ENCODE results near the gene PAM.

Gene PAM

GRCh38 chr5:102782217-102782872 is 27.2 kb downstream of the PAM start:
- no peak for DNase-seq

GRCh38 chr5:102787134-102787533 is 32.0 kb downstream of the PAM start:
- no peak for DNase-seq

- no peak for DNase-seq
Observed at GRCh38 chr5:102788788-102789187, 33.7 kb downstream of the PAM start.

DNA sequence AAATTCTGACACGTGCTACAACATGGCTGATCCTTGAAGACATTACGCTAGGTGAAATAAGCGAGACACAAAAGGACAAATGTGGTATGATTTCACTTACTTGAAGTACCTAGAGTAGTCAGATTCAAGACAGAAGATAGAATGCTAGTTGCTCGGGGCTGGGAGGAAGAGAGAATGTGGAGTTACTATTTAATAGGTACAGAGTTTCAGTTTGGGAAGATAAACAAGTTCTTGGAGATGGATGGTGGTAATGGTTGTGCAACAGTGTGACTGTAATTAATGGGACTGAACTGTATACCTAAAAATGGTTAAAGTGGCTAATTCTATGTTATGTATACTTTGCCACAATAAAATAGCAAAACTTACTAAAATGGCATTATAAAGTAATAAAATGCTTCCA is 34.4 kb downstream of the PAM start:
- no peak for DNase-seq

- DNase-seq, result no peak
Observed at GRCh38 chr5:102790748-102791147, 35.6 kb downstream of the PAM start.

DNA sequence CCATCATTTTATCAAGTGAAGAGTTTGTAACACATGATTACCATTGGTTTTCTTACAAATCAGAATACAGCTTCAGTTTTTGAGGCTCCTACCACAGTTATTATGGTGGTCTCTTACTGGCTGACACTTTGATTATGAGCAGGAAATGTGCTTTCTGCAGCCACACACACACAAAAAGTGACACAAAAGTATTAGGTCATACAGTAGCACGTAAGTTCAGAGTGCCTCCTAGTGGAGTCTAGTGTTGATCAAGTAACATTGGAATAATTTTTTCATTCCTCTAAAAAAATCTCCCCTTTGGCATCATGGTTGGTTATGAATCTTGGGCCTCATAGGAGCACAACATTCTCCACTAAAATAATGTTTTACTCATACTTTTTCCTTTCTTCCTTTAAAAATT is 37.6 kb downstream of the PAM start:
- no peak for DNase-seq

- no peak for DNase-seq
Observed at GRCh38 chr5:102794047-102794446, 38.9 kb downstream of the PAM start.

DNA sequence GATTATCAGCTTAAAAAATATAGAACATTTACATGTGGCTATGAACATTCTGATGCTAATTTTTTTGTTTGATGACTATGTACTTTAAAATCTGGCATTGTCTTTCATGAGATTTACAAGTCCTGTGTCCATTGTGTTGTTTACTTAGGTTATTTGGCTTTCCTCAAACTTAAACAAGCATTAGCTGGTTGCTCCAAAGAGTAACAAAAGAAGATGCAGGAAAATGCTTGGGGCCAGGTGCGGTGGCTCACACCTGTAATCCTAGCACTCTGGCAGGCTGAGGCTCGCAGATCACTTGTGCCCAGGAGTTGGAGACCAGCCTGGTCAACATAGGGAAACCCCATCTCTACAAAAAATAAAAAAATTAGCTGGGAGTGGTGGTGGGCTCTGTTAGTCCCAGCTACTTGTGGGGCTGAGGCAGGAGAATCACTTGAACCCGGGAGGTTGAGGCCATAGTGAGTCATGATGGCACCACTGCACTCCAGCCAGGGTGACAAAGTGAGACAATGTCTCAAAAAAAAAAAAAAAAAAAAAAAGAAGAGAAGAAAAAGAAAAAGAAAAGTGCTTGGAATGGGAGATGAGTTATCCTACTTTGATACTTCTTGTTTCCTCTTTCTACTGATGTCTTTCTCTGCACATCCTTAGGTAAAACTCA is 39.7 kb downstream of the PAM start:
- DNase-seq, result no peak

DNA sequence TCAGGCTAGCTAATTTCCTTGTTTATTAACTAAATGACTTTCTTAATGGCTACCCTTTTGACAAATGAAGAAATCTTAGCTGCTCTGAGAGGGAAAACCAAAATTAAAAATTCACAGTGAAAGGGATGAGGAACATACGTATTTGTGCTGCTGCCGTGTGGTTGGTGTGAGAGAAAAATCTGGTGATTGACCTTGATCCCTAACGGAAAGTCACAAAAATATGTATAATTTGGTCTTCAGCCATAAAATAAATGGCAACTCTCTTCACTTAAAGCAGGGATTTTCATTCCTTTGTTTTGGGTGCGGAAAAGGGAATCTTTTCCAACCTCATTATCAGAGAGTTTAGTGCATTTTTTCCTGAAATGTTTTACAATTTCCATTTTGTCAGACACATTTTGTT is 40.4 kb downstream of the PAM start:
- DNase-seq, result no peak

DNA sequence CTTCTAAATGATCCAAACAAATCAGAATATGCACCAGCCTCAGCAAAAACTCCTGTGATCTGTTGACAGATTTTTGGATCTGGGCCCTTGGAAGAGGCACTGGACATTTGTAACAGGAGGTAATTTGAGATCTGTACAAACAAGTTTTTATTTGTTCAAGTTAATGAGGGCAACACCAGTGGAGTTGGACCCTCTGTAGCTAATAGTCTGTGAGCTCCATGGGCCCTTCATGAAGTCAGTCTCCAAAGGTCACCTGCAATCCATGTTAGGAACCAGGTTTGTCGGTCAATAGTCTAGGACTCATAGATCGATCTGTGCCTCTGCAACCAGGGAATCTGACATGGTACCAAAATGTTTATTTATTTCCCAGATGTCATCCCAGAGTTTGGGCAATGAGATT is 40.9 kb downstream of the PAM start:
- DNase-seq, result no peak

GRCh38 chr5:102796498-102796897 is 41.4 kb downstream of the PAM start:
- no peak for DNase-seq

DNA sequence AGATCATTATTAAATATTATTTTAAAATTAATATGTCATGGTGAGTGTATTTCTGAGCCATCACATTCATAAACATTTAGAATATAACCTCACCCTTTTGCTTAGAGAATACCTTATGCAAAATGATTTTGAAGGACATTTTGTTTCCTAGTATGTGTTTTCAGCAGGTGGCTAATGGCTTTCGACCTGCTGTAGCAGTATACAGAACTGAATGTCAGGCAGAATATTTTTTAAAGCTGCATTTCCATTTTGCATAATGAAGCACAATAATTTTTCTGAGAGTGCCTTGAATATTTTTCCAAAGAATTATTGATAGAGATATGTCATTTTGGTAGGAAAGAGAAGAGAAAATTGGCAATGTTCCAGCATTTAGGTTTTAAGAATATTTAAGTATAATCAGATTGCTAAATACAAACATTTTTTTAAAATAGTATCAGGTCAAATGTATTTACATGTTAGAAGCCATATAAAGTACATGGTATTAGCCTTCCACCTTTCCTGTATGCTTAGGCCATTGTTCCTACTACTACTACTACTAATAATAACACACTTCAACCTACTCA is 42.3 kb downstream of the PAM start:
- no peak for DNase-seq

DNA sequence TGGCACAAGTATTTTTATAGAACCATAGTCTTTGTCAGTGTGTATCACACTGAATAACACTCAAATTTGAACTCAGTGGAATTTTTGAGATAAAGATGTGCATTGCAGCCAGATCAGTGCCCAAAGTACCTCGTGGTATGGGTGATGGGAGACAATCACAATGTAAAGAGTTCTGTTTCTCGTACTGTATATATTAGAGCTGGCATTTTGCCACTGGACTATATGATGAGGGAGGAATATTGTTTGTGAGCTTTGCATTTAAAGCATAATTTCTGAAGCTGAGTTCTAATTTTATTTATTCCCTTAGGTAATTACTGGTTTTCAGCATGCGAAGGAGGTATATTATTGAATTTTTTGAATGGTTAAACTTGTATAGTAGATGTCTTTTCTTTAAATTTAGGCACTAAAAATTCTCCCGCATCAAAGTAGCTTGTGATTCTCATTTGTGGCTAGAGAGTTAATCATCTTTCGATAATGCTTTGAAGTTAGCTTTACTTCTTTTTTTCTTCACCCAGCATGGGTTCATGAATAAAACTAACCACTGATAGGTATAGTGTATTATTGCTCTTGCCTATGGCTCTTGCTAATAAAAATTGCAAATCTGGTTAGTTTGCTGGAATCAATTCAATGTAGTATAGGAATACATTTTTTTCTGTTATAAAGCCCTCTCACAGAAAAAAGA is 43.1 kb downstream of the PAM start:
- no peak for DNase-seq

- no peak for DNase-seq
Observed at GRCh38 chr5:102799017-102799416, 43.9 kb downstream of the PAM start.

DNA sequence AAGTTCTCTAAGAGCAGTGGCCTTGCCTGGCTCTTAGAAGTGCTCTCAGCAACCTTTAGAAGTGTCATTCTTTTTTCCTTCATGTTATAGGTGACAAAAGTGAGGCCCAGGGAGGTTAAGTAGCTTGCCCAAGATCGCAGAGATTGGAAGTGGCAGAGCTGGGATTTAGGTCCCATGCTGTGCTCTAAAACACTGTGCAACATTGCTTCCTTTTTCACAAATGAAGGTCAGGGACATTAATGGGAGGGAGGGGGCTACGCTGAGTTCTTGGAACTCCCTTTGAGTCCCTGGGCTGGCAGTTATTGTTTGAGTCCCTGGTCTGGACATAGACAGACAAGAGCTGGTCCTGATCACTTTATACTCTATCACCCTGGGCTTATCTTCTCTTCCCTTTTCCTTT is 45.3 kb downstream of the PAM start:
- DNase-seq, result no peak

DNA sequence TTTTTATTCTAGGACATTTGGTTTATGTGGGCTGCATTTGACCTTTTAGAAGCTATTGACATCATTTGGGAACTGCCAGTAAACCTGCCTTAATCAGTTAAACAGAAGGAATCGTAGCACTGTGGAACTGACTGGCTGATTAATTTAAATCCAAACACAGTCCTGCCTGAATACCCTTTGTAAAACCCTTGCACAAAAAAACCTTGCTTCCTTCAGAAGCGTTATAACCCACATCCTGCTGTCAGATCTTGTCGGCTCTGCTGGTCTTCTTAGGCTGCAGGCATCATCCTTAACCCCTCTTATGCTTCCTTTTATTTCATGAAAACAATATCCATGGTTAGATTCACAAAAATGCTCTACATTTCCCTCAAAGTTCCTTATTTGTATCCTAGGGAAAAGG is 46.3 kb downstream of the PAM start:
- DNase-seq, result no peak

GRCh38 chr5:102802708-102803458 is 47.8 kb downstream of the PAM start:
- no peak for DNase-seq

DNA sequence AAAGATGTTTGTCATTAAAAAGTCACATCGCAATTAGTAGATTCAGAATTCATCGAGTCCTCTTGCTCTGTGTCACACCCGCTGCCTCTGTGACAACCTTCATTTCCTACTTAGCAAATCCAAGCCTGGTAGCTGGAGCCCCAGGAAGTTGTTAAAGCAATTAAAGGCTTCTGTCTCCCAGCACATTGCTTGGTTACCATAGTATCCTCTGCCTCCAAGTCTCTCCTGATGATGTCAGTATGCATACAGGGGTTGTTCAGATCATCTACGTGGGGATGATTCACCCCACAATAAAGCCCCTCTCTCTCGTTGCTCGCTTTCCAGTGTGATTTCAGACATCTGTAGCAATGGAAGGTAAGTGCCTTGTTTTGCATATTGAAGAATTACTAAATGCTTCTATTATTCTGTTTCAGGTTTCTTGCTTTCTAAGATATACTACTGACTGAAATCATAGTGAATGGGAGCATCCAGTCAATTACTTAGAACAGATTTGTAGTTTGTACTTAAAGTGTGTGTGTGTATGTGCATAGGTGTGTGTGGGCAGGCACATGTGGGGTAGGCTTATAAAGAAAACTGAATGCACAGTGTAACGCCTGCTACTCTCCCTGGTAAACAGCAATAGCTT is 52.9 kb downstream of the PAM start:
- DNase-seq, result peak; percentile 95

GRCh38 chr5:102809033-102809432 is 53.9 kb downstream of the PAM start:
- no peak for DNase-seq

DNA sequence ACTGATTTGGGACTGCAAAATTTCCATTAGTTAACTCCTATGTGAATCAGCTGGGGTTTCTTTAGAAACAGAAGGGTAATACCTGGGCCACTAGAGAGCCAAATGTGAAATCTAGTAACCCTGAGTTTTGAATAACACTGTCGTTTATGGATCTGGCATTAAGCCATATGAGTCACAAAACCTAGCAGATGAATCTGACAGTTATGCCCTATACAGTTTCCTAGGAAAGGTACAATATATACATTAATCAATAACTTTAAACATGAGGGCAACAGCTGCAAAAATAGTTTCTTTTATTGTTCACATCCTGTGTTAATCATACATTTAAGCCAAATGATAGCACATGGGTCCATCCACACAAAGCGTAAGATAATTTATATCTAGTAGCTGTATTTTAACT is 56.9 kb downstream of the PAM start:
- peak; percentile 51 for DNase-seq

DNA sequence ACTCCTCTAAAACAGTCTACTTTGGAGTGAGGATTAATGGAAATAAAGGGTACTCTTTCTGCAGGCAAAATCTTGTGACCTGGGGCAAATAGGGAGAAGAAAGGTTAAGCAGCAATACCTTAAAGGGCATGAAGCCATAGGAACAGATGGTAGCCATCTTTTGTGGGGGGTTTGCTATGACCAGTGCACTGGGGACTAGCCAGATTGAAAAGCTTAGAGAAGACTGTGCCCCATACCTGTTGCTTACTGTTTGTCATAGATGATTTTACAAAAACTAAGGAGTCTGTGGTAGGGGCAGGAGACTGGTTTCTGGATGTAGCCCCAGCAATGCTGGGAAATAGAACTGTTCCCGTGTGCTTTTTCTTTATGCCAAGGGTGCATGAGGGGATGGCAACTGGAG is 58.6 kb downstream of the PAM start:
- DNase-seq, result no peak

GRCh38 chr5:102815084-102815483 is 60.0 kb downstream of the PAM start:
- DNase-seq, result no peak
